NCI-H2081 (cell line): ENCODE measurements around the gene XRCC4.
"Not testable (repeated sequence)": the region's sequence is repeated elsewhere in the genome, so short reads cannot be mapped to it uniquely, and the experiment has no call there.

Experiments
- DNase-seq, 2 experiments: peaks; one replicate each; lab custom pipeline; 2025; lab: John Stamatoyannopoulos, UW

Gene XRCC4

GRCh38 chr5:83348281-83348780 is 271.0 kb downstream of the XRCC4 start:
- no peak for DNase-seq

DNA sequence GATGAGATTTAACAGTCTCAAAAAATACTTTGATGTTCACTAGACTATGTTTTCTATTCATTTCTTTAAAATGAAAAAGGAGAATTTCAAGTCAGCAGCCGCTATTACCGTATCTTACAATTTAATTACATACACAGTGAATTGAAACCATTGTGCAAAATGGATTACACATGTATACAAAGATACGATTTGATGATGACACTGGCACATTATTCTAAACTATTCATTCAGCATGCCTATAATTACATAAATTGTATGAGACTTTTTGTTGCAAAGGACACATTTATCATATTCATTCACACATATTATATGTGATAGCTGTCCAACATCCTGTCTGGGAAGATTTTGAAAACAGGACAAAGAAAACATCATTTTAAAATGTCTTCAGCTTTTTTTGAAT is 275.9 kb downstream of the XRCC4 start:
- DNase-seq, result no peak

- DNase-seq, result no peak
Observed at GRCh38 chr5:83353774-83354173, 276.4 kb downstream of the XRCC4 start.

- DNase-seq, result no peak
Observed at GRCh38 chr5:83354958-83355357, 277.6 kb downstream of the XRCC4 start.

GRCh38 chr5:83355482-83356014 is 278.2 kb downstream of the XRCC4 start:
- not testable (repeated sequence) for DNase-seq

DNA sequence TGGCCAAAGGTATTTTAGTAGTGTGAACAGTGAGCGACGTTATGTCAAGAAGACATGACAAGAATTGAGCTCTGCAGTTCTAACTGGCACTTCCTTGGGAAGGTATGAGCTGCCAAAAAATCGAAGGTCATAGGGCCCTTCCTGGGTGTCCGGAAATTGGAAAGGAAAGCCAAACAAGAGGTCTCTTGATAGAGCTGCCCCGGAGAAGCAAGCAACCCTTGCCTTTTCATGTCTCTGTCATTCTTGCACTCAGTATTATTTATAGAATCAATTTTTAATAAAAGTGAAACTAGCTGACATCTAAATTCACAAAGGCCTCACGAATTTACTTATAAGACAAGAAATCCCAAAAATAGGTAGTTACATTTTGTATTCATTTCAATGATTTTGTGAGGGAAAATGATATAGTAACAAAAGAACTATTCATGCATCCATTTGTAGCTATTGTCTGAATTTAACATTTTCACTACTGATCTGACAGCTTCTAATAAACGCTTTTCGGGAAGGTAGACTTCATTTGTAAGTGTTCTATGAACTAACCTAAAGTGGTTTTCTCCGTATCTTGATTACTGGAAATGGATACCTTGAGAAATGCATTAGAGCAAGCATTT is 280.4 kb downstream of the XRCC4 start:
- DNase-seq, result no peak

GRCh38 chr5:83360573-83360972 is 283.2 kb downstream of the XRCC4 start:
- DNase-seq, result no peak

DNA sequence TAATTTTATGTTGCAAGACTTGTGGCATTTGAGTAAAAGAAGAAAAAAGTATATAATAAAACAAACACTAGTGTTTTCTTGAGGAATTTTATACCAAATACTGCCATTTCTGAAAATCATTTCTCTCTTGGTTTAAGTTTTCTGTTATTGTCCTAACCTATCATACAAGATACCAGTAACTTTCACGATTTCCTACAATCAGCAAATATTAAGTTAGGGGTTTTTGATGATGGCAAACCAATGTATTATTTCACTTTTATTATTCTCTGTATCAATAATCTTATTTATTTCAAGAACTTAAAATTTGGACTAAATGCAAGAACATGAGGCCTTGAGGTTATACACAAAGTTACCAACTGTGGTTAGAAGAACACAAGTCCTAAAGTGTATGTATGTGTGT is 285.2 kb downstream of the XRCC4 start:
- DNase-seq, result no peak

DNA sequence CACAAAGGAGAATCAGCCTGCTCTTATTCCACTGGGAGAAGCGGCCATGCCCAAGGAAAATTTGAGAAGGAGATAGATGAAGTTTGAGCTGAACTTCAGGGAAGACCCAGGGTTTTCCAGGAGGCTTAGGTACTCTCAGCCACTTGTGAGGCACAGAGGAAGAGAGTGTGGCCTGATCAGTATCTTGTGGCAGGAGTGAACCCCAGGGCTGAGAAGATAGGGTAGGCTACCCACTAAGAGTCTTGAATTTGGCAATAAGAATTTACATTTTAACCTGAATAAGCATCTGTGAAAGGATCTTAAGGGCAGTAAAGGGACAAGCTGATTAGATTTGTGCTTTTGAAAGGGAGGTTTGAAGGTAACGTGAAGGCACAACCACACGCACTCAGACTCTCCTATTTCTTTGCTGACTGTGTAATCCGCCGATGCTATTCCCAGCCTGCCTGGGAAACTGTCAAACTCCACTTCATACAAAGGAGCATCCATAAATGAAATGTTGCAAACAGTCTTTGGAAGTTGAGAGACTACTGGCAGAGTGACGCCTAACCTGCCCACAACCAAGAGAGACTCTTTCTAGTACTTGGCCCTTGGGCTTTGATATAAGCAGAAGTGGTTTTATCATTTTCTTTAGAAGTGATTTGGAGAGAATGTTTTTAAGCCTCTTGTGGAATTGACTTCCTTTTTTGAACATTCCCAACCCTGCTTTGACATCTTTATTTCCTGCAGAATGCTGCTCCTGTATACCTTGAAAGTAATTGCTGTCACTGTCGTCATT is 286.0 kb downstream of the XRCC4 start:
- DNase-seq, result no peak

DNA sequence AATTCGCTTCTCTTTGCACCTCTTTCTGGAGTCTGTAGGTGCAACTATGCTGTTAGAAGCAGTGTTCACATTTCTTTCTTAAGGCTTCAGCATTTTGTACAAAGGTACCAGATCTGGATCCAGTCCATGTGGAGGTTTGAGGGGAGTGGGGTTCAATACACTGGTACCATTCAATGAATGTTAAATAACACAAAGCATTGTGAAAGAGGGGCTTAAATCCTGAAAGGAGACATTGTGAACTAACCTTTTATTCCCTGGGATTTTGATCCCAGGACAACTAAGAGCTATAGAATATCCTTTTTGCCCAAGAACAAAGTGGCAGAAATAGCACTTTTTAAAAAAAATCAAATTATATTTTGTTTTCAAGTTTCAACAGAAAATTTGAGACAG is 286.5 kb downstream of the XRCC4 start:
- no peak for DNase-seq

DNA sequence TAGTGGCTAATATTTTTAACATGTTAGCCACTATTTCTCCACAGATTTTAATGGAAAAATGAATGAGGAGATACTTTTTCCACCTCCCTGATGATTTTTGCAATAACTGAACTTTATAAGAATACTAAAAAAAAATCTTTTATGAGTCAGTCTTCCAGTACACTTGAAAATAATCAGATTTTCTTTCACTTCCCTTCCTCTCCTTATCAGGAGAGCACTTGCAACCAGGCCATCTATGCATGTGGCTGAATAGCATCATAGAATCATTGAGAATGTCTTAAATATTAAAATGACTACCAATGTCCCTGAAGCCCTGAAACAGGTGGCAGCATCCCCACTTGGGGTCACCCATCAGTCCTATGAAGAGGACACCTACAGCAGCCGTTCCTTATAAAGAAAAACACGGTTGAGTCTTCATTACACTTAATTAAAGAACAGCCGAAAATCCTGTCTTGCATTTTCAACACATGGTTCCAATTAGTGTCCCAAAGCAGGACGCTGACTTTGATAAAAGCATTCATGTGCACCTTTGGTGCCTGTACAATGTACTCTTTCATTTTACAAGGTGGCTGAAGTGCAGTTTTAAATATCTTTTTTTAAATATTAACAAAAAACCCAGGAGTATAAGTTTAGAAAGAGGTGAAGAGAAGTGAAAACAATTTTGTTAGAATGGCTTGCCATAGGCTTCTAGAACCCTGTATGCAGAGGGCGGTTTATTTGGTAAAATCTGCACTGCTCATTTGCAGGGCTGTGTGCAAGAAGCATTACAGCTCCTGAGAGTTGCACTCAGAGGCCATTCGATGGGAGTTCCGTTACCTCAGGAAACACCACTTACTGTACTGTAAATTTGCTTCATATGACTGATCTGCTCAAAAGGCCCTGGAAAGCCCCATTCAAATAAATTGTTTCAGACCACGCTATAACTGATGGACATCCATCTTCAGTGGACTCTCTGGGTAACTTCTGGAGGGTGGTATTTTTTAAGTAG is 287.3 kb downstream of the XRCC4 start:
- DNase-seq, result no peak

- DNase-seq, result no peak
Observed at GRCh38 chr5:83368319-83368718, 291.0 kb downstream of the XRCC4 start.

- DNase-seq, result no peak
Observed at GRCh38 chr5:83368835-83369234, 291.5 kb downstream of the XRCC4 start.

- no peak for DNase-seq
Observed at GRCh38 chr5:83370957-83371356, 293.6 kb downstream of the XRCC4 start.

DNA sequence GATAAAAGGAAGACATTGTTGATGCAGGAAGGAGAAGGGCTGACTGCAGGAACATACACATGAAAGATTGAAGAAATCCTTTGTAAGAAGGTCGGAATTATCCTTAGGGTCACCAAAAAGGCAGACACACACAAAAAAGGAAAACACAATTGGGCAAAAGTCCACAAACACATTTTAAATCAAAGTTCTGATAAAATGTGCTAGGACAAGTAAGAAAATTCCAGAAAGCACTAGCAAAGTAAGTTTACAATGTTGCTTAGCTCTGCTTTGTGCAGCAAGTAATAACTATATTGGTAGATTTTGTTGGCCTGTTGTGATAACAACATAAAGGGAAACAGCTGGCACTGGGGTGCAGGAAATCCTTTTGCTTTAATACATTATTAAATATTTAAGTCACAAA is 294.4 kb downstream of the XRCC4 start:
- no peak for DNase-seq

DNA sequence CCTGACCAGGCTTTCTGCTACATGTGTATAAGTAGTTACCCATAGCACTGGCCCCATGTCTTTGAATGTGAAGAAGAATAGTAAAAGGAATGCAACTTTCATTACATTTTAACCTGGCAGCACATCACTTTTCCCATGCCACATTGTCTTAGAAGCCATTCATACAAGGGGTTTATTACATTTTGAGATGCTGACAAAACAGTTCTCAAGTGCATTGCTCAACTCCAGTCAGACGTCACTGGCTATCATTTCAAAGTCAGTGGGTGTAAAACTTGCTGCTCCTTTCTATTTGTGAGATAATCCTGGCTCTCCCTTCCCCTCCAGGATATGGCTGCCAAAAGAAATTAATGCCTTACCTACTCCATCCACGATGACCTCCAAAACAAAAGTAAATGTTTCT is 297.2 kb downstream of the XRCC4 start:
- DNase-seq, result no peak

- no peak for DNase-seq
Observed at GRCh38 chr5:83375049-83375745, 297.9 kb downstream of the XRCC4 start.

GRCh38 chr5:83376461-83376860 is 299.1 kb downstream of the XRCC4 start:
- DNase-seq, result no peak

GRCh38 chr5:83377131-83377865 is 300.0 kb downstream of the XRCC4 start:
- no peak for DNase-seq

GRCh38 chr5:83378624-83379289 is 301.4 kb downstream of the XRCC4 start:
- DNase-seq, result no peak
